Right lobe of liver (tissue), 6 donors: Measurements from ENCODE around the gene UBALD1. TPM values are rescaled to one million over a fixed set of nuclear protein-coding genes. Genes with fewer than 3 reads are reported as not detected.

ENCODE experiments used
- ATAC-seq, 4 donors: fragments of 200-7000 bp; cut with Tn5 transposase; one replicate each; pipeline ENCODE4 v1.9.1; 2020; ENCODE audit warnings: mild to moderate bottlenecking in 4 of 4, moderate library complexity in 4 of 4
- DNase-seq, 3 donors: peaks; one replicate each; pipeline ENCODE4 v3.0.0-alpha.2; 2020
- H3K27ac ChIP-seq, 3 donors: fragments of 200-600 bp; one replicate each; pipeline ENCODE4 v1.8.0; 2022
- H3K27me3 ChIP-seq, 2 donors: fragments of 200-600 bp; one replicate each; pipeline ENCODE4 v1.8.0; 2022
- H3K36me3 ChIP-seq, 4 donors: fragments of 200-600 bp; sonication (generic) in 1 of 4; one replicate each; pipeline versions ENCODE4 v1.5.1 to v1.8.0; 2017 to 2022; ENCODE audit warnings: control low read depth in 1 of 4
- H3K4me1 ChIP-seq, 4 donors: fragments of 200-600 bp; sonication (generic) in 1 of 4; one replicate each; pipeline versions ENCODE4 v1.5.1 to v1.8.0; 2017 to 2022; ENCODE audit warnings: control low read depth in 1 of 4
- H3K4me3 ChIP-seq, 3 donors: fragments of 200-600 bp; one replicate each; pipeline ENCODE4 v1.8.0; 2022
- H3K9me3 ChIP-seq, 4 donors: fragments of 200-600 bp; sonication (generic) in 1 of 4; one replicate each; pipeline versions ENCODE4 v1.5.1 to v1.8.0; 2017 to 2022; ENCODE audit warnings: control low read depth in 1 of 4
- CTCF ChIP-seq, 4 donors: fragments of 200-600 bp in 3 of 4; fragments of 450-650 bp in 1 of 4; IDR thresholded peaks; one replicate each; pipeline versions ENCODE4 v1.5.1 to v1.8.0; 2016 to 2022; ENCODE audit warnings: antibody characterized with exemption in 4 of 4, mild to moderate bottlenecking in 2 of 4
- POLR2A ChIP-seq: fragments of 450-650 bp; IDR thresholded peaks from one replicate; pipeline ENCODE4 v1.6.1; 2017; ENCODE audit warnings: antibody characterized with exemption, mild to moderate bottlenecking
- WGBS: methylation state at CpG from one replicate; pipeline ENCODE4 v1.1.6; 2018; ENCODE audit warnings: low coverage, low lambda C conversion rate; ENCODE audit not compliant: insufficient coverage; ENCODE audit errors: missing lambda C conversion rate; 5-methylcytosine and 5-hydroxymethylcytosine counted together
- intact Hi-C, 2 donors: fragments of 100-400 bp; cut with DNase I; formaldehyde crosslinking; loops; one replicate each; pipeline versions ENCODE4 v1.11.2 to v1.14.1; 2022
- total RNA-seq, 6 experiments: library from RNA; depleted of rRNA in 2 of 6; stranded (reverse); fragments of >200 nt in 2 of 6; fragmentation: NEBNext Ultra II Directional in 3 of 6; extraction: Animal tissue kit (Norgen Biotek cat#: 25700) in 3 of 6; gene quantifications; one replicate each; pipeline versions ENCODE4 v1.1.0 to v1.2.4, GENCODE V29; 2016 to 2023
- donor health status: DM: no; HTN: yes; CAD: no.
- donor health status: DM: no; HTN: no; CAD: no.
- donor health status: DM: no; HTN: no; CAD: no.
- donor health status: DM: no; HTN: yes; CAD: no.
- donor health status: DM: no; HTN: yes; CAD: no.

The UBALD1 gene
- total RNA-seq, 6 experiments from 2014 or later, result 6.4 to 29.5 (median 17.2) TPM

GRCh38 chr16:4634768-4635167 is 20.1 kb upstream of the UBALD1 start:
- intact Hi-C loops, result no loop called here
- Histone ChIP-seq H3K27me3 (no peaks in the 10 kb centered on the region), H3K27ac (no peak overlapping the region), H3K36me3 (peaks cover 0 to 8% (median 0%) of the 10 kb centered on the region in 4 donors), H3K9me3 (no peaks in the 10 kb centered on the region), H3K4me1 (peaks cover 0 to 6% (median 0%) of the 10 kb centered on the region in 4 donors), H3K4me3 (no peak overlapping the region)
- 87% methylated on average over 9 of the region's 12 CpGs for WGBS
- DNase-seq, result no peak
- no peak for TF ChIP-seq POLR2A
- no peak for TF ChIP-seq CTCF (IDR thresholded peaks at IDR 0.05)
- no peak for ATAC-seq

GRCh38 chr16:4633910-4634635 is 19.4 kb upstream of the UBALD1 start:
- H3K27me3 ChIP-seq, result no peaks in the 10 kb centered on the region
- H3K27ac ChIP-seq, result no peak overlapping the region
- intact Hi-C loops, result no loop called here
- WGBS, result 94% methylated on average over 11 of the region's 20 CpGs
- peaks cover 0 to 6% (median 0%) of the 10 kb centered on the region in 4 donors for H3K4me1 ChIP-seq
- H3K4me3 ChIP-seq, result no peak overlapping the region
- DNase-seq (no peak), ATAC-seq (no peak)
- no peak for TF ChIP-seq CTCF (IDR thresholded peaks at IDR 0.05)
- TF ChIP-seq POLR2A, result no peak
- peaks cover 0 to 8% (median 0%) of the 10 kb centered on the region in 4 donors for H3K36me3 ChIP-seq
- H3K9me3 ChIP-seq, result no peaks in the 10 kb centered on the region

- WGBS, result no CpG with 5 or more reads among the region's 1 CpG
These were observed 16.8 kb upstream of the UBALD1 start for GRCh38 chr16:4631444-4631843.

GRCh38 chr16:4628283-4628682 is 13.6 kb upstream of the UBALD1 start:
- 61% methylated on average over 5 of the region's 9 CpGs for WGBS
- peaks cover 0 to 22% (median 4%) of the 10 kb centered on the region in 4 donors for H3K4me1 ChIP-seq

More at GRCh38 chr16:4631444-4631843, 16.8 kb upstream of the UBALD1 start:
- no peak overlapping the region for H3K27ac ChIP-seq
- TF ChIP-seq CTCF (IDR thresholded peaks at IDR 0.05) (no peak), POLR2A (no peak)
- DNase-seq (no peak), ATAC-seq (peak; percentile 51 to 74 (median 66))
- intact Hi-C loops, result no loop called here
- H3K4me1 ChIP-seq, result peaks cover 0 to 8% (median under 1%) of the 10 kb centered on the region in 4 donors
- H3K4me3 ChIP-seq, result no peak overlapping the region
- H3K36me3 ChIP-seq, result peaks cover 0 to 6% (median 0%) of the 10 kb centered on the region in 4 donors
- no peaks in the 10 kb centered on the region for H3K9me3 ChIP-seq
- H3K27me3 ChIP-seq, result no peaks in the 10 kb centered on the region

More at GRCh38 chr16:4628283-4628682, 13.6 kb upstream of the UBALD1 start:
- no peak for DNase-seq
- Histone ChIP-seq H3K9me3 (no peaks in the 10 kb centered on the region), H3K36me3 (no peaks in the 10 kb centered on the region), H3K27me3 (no peaks in the 10 kb centered on the region), H3K27ac (no peak overlapping the region), H3K4me3 (no peak overlapping the region)
- no peak for TF ChIP-seq POLR2A
- TF ChIP-seq CTCF (IDR thresholded peaks at IDR 0.05), result no peak
- no peak for ATAC-seq
- intact Hi-C loops, result no loop called here
